Pancreas (tissue), 10 donors: ENCODE data around the gene FAM53A. TPM values are rescaled to one million over a fixed set of nuclear protein-coding genes. Genes with fewer than 3 reads are reported as not detected.
A peak's percentile ranks its signal among the peaks of the same experiment; 100 is the strongest.

Experiments
- ATAC-seq, 4 donors: fragments of 200-7000 bp; cut with Tn5 transposase; one replicate each; pipeline versions ENCODE4 v1.8.0 to v1.9.1; 2020; ENCODE audit warnings: mild to moderate bottlenecking in 4 of 4, moderate library complexity in 4 of 4
- DNase-seq, 6 donors: peaks; one replicate each; pipeline ENCODE4 v3.0.0-alpha.2; 2020
- FAIRE-seq: peaks from 2 replicates; lab custom pipeline; 2012; peaks lifted over from hg19 to GRCh38; lab: Jason Lieb, UNC
- H3K27ac ChIP-seq, 4 donors: fragments of 200-600 bp; sonication (generic); 1 replicate in 3 of 4; 2 replicates in 1 of 4; pipeline versions ENCODE4 v1.5.0 to v1.8.0; 2020
- H3K27me3 ChIP-seq, 4 donors: fragments of 200-600 bp; one replicate each; pipeline ENCODE4 v1.8.0; 2021
- H3K36me3 ChIP-seq, 3 donors: fragments of 200-600 bp; sonication (generic) in 1 of 3; one replicate each; pipeline versions ENCODE4 v1.5.0 to v1.8.0; 2020 to 2021
- H3K4me1 ChIP-seq, 3 donors: fragments of 200-600 bp; one replicate each; pipeline ENCODE4 v1.8.0; 2021
- H3K4me3 ChIP-seq, 4 donors: fragments of 200-600 bp; sonication (generic) in 2 of 4; one replicate each; pipeline versions ENCODE4 v1.5.0 to v1.8.0; 2020 to 2021
- H3K9me3 ChIP-seq, 4 donors: fragments of 200-600 bp; one replicate each; pipeline ENCODE4 v1.8.0; 2021
- CTCF ChIP-seq, 4 donors: fragments of 200-600 bp; sonication (generic) in 3 of 4; IDR thresholded peaks; one replicate each; pipeline versions ENCODE4 v1.5.0 to v1.8.0; 2021; ENCODE audit warnings: antibody characterized with exemption in 4 of 4
- WGBS, 2 donors: extraction: QIAGEN DNeasy Blood & Tissue Kit; methylation state at CpG; one replicate each; pipeline ENCODE4 v1.1.7; 2013; 5-methylcytosine and 5-hydroxymethylcytosine counted together
- intact Hi-C, 3 donors: fragments of 100-400 bp; cut with DNase I; formaldehyde crosslinking; loops; one replicate each; pipeline versions ENCODE4 v1.11.1 to v1.14.2; 2022
- polyA plus RNA-seq, 2 donors: library from polyadenylated mRNA; stranded (reverse); fragments of 200-250 nt; gene quantifications; one replicate each; pipeline ENCODE4 v1.2.3, GENCODE V29; 2013
- total RNA-seq, 6 donors: library from RNA; stranded (reverse); fragmentation: NEBNext Ultra II Directional in 4 of 6; extraction: Animal tissue kit (Norgen Biotek cat#: 25700) in 4 of 6; gene quantifications; one replicate each; pipeline versions ENCODE4 v1.2.1 to v1.2.4, GENCODE V29; 2021 to 2023
- donor health status: healthy with polysubstance abuse.
- donor health status: DM: no; HTN: no; CAD: no; lungs with moderate emphysema.
- donor health status: DM: no; HTN: no; CAD: no.
- donor health status: control.
- donor health status: control.
- donor health status: Bipolar disorder and iron deficiency.
- donor health status: DM: yes; HTN: yes; CAD: no.
- donor health status: DM: no; HTN: no; CAD: no.
- donor health status: DM: no; HTN: no; CAD: no.
- donor health status: DM: yes; HTN: yes; CAD: no.

FAM53A gene
- total and polyA plus RNA-seq, 8 donors, result 0.60 to 2.7 (median 1.3) TPM

- no peaks in the 10 kb centered on the region for H3K36me3 ChIP-seq
- H3K4me1 ChIP-seq, result no peaks in the 10 kb centered on the region
- H3K27me3 ChIP-seq, result no peaks in the 10 kb centered on the region
- ATAC-seq (no peak), DNase-seq (no peak), FAIRE-seq (no peak)
- TF ChIP-seq CTCF (IDR thresholded peaks at IDR 0.05), result no peak
- 93% methylated on average over 12 of the region's 12 CpGs for WGBS, 2 donors
- H3K27ac ChIP-seq, result no peak overlapping the region
- H3K4me3 ChIP-seq, result no peak overlapping the region
- H3K9me3 ChIP-seq, result no peaks in the 10 kb centered on the region
- intact Hi-C loops, result loop anchor here in 1 of 3 donors (10.0 kb wide), 1 partner anchor 270 kb away; no protein-coding TSS in a partner anchor
Measured at GRCh38 chr4:1624519-1624910, 59.6 kb downstream of the FAM53A start.

- intact Hi-C loops, result loop anchor here in 1 of 3 donors (10.0 kb wide), 1 partner anchor 269 kb away; no protein-coding TSS in a partner anchor
- Histone ChIP-seq H3K9me3 (no peaks in the 10 kb centered on the region), H3K36me3 (no peaks in the 10 kb centered on the region), H3K27ac (no peak overlapping the region), H3K4me1 (no peaks in the 10 kb centered on the region), H3K27me3 (no peaks in the 10 kb centered on the region), H3K4me3 (no peak overlapping the region)
- TF ChIP-seq CTCF (IDR thresholded peaks at IDR 0.05), result no peak
- WGBS, 2 donors, result 90 to 97% methylated on average over 21 of the region's 21 CpGs
- ATAC-seq (no peak), FAIRE-seq (no peak), DNase-seq (peak in 1 of 6 donors; percentile 52)
Measured at GRCh38 chr4:1623821-1624518, 60.1 kb downstream of the FAM53A start.

GRCh38 chr4:1623400-1623799 lies 60.7 kb downstream of the FAM53A start:
- intact Hi-C loops, result loop anchor here in 1 of 3 donors (10.0 kb wide), 1 partner anchor 269 kb away; no protein-coding TSS in a partner anchor
- Histone ChIP-seq H3K9me3 (no peaks in the 10 kb centered on the region), H3K4me3 (no peak overlapping the region), H3K4me1 (no peaks in the 10 kb centered on the region), H3K27ac (no peak overlapping the region), H3K36me3 (no peaks in the 10 kb centered on the region), H3K27me3 (no peaks in the 10 kb centered on the region)
- TF ChIP-seq CTCF (IDR thresholded peaks at IDR 0.05), result no peak
- peak in 1 of 6 donors; percentile 63 for DNase-seq
- ATAC-seq, result no peak
- FAIRE-seq, result no peak
- WGBS, 2 donors, result 85 to 86% methylated on average over 35 to 38 of the region's 38 CpGs

- Histone ChIP-seq H3K27me3 (no peaks in the 10 kb centered on the region), H3K27ac (no peak overlapping the region), H3K9me3 (no peaks in the 10 kb centered on the region), H3K4me3 (no peak overlapping the region), H3K4me1 (no peaks in the 10 kb centered on the region), H3K36me3 (no peaks in the 10 kb centered on the region)
- FAIRE-seq (no peak), DNase-seq (peak in 1 of 6 donors; percentile 65), ATAC-seq (no peak)
- TF ChIP-seq CTCF (IDR thresholded peaks at IDR 0.05), result no peak
- intact Hi-C loops, result loop anchor here in 1 of 3 donors (10.0 kb wide), 1 partner anchor 268 kb away; no protein-coding TSS in a partner anchor
- WGBS, 2 donors, result 76 to 85% methylated on average over 17 of the region's 17 CpGs
Measured at GRCh38 chr4:1622956-1623355, 61.2 kb downstream of the FAM53A start.

GRCh38 chr4:1622238-1622637 lies 61.9 kb downstream of the FAM53A start:
- no peak for FAIRE-seq
- no peak for TF ChIP-seq CTCF (IDR thresholded peaks at IDR 0.05)
- WGBS, 2 donors, result 61 to 71% methylated on average over 11 of the region's 11 CpGs
- Histone ChIP-seq H3K36me3 (no peaks in the 10 kb centered on the region), H3K4me3 (no peak overlapping the region), H3K27me3 (no peaks in the 10 kb centered on the region), H3K4me1 (no peaks in the 10 kb centered on the region), H3K9me3 (no peaks in the 10 kb centered on the region), H3K27ac (no peak overlapping the region)
- intact Hi-C loops, result loop anchor here in 1 of 3 donors (10.0 kb wide), 1 partner anchor 267 kb away; no protein-coding TSS in a partner anchor
- no peak for ATAC-seq
- peak in 1 of 6 donors; percentile 59 for DNase-seq
